Body of pancreas (tissue), 4 donors: Measurements from ENCODE around the gene NEO1.
A peak's percentile ranks its signal among the peaks of the same experiment; 100 is the strongest.

Source experiments
- CTCF ChIP-seq, 7 experiments: fragments of 450-650 bp in 4 of 7; fragments of 200-600 bp in 3 of 7; sonication (generic) in 3 of 7; IDR thresholded peaks; one replicate each; pipeline ENCODE4 v1.5.1; 2016 to 2019; ENCODE audit warnings: antibody characterized with exemption in 7 of 7
- POLR2A ChIP-seq, 3 donors: fragments of 450-650 bp; IDR thresholded peaks; one replicate each; pipeline ENCODE4 v1.6.1; 2016; ENCODE audit warnings: antibody characterized with exemption in 3 of 3, mild to moderate bottlenecking in 2 of 3

DNA sequence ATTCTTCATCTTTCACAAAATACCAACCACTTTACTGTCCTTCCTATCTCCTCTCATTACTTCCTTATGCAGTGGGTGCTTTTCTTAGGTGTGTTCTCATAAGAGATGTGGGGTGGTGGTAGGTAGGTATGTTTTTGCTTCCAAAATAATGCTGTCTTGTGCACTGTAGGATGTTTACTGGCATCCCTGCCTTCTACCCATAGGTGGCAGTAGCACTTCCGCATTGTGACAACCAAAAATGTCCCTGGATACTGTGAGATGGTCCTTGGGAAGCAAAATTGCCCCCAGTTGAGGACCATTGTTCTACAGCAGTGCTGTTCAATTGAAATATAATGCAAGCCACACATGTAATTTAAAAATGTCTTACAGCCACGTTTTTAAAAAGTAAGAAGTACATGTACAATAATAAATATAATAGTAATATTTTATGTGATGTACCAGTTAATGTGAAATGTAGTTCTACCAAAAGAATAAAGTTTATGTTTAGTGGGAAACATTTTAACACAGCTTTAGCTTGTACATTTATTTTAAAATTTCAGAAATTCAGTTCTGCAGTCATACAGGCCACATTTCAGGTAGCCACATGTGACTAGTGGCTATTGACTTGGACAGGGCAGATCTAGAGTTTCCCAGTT, 75.2 kb downstream of the NEO1 start:
- peak; percentile 33 to 66 (median 51) for TF ChIP-seq CTCF (IDR thresholded peaks at IDR 0.05)
- no peak for TF ChIP-seq POLR2A (IDR thresholded peaks at IDR 0.05)
